Neutrophil (primary cell): Measurements from ENCODE around the gene MSH3.

Experiments used
- H3K27ac ChIP-seq: fragments of 200-600 bp; sonication (generic); 2 replicates; pipeline ENCODE4 v1.5.1; 2016; ENCODE audit warnings: mild to moderate bottlenecking, moderate library complexity
- H3K27me3 ChIP-seq: fragments of 200-600 bp; sonication (generic); 2 replicates; pipeline ENCODE4 v1.6.0; 2016; ENCODE audit warnings: mild to moderate bottlenecking
- H3K36me3 ChIP-seq: fragments of 200-600 bp; sonication (generic); 2 replicates; pipeline ENCODE4 v1.5.1; 2017
- H3K4me1 ChIP-seq, 2 experiments: fragments of 200-600 bp in 1 of 2; sonication (generic) in 1 of 2; 1 replicate in 1 of 2; 2 replicates in 1 of 2; pipeline versions ENCODE4 v1.5.1 to v1.6.1; 2013 to 2016; ENCODE audit warnings: low read depth in 1 of 2, low read length in 1 of 2, mild to moderate bottlenecking in 1 of 2, moderate library complexity in 1 of 2; ENCODE audit not compliant: control insufficient read depth in 1 of 2, insufficient read depth in 1 of 2
- H3K4me3 ChIP-seq, 2 experiments: fragments of 200-600 bp in 1 of 2; sonication (generic) in 1 of 2; 1 replicate in 1 of 2; 2 replicates in 1 of 2; pipeline ENCODE4 v1.5.1; 2013 to 2016; ENCODE audit warnings: low read depth in 1 of 2, low read length in 1 of 2, mild to moderate bottlenecking in 1 of 2, moderate library complexity in 1 of 2
- H3K9me3 ChIP-seq: fragments of 200-600 bp; sonication (generic); 2 replicates; pipeline ENCODE4 v1.5.1; 2016
- CTCF ChIP-seq: fragments of 200-600 bp; sonication (generic); IDR thresholded peaks from 2 replicates; pipeline ENCODE4 v1.5.1; 2016; ENCODE audit warnings: antibody characterized with exemption

Gene MSH3

GRCh38 chr5:80865551-80865950 lies 211.1 kb downstream of the MSH3 start:
- H3K36me3 ChIP-seq = no peaks in the 10 kb centered on the region
- no peaks in the 10 kb centered on the region for H3K9me3 ChIP-seq
- no peak overlapping the region for H3K4me3 ChIP-seq
- TF ChIP-seq CTCF = no peak
- peaks cover 23 to 25% of the 10 kb centered on the region in 2 experiments for H3K4me1 ChIP-seq
- no peaks in the 10 kb centered on the region for H3K27me3 ChIP-seq
- H3K27ac ChIP-seq = no peak overlapping the region

- peak overlapping the region; percentile 32 for H3K27ac ChIP-seq
- no peak for TF ChIP-seq CTCF
Observed at GRCh38 chr5:80866371-80866770, 211.9 kb downstream of the MSH3 start.

GRCh38 chr5:80867233-80867632 lies 212.8 kb downstream of the MSH3 start:
- TF ChIP-seq CTCF = no peak
- H3K36me3 ChIP-seq = no peaks in the 10 kb centered on the region
- no peak overlapping the region for H3K4me3 ChIP-seq
- H3K27me3 ChIP-seq = no peaks in the 10 kb centered on the region
- H3K27ac ChIP-seq = peak overlapping the region; percentile 32
- peaks cover 29 to 33% of the 10 kb centered on the region in 2 experiments for H3K4me1 ChIP-seq
- H3K9me3 ChIP-seq = no peaks in the 10 kb centered on the region

More at GRCh38 chr5:80866371-80866770, 211.9 kb downstream of the MSH3 start:
- peaks cover 29 to 33% of the 10 kb centered on the region in 2 experiments for H3K4me1 ChIP-seq
- no peaks in the 10 kb centered on the region for H3K9me3 ChIP-seq
- H3K27me3 ChIP-seq = no peaks in the 10 kb centered on the region
- H3K4me3 ChIP-seq = no peak overlapping the region
- H3K36me3 ChIP-seq = no peaks in the 10 kb centered on the region

GRCh38 chr5:80870442-80870841 lies 216.0 kb downstream of the MSH3 start:
- Histone ChIP-seq H3K36me3 (peaks cover 29% of the 10 kb centered on the region), H3K27ac (peak overlapping the region; percentile 50), H3K4me1 (peaks cover 29 to 33% of the 10 kb centered on the region in 2 experiments), H3K4me3 (no peak overlapping the region), H3K27me3 (no peaks in the 10 kb centered on the region), H3K9me3 (no peaks in the 10 kb centered on the region)
- no peak for TF ChIP-seq CTCF

- TF ChIP-seq CTCF = no peak
- no peak overlapping the region for H3K27ac ChIP-seq
- H3K4me1 ChIP-seq = peaks cover 22 to 25% of the 10 kb centered on the region in 2 experiments
- no peaks in the 10 kb centered on the region for H3K9me3 ChIP-seq
- H3K4me3 ChIP-seq = no peak overlapping the region
- peaks cover 36% of the 10 kb centered on the region for H3K36me3 ChIP-seq
- no peaks in the 10 kb centered on the region for H3K27me3 ChIP-seq
Observed at GRCh38 chr5:80871541-80871961, 217.1 kb downstream of the MSH3 start.

GRCh38 chr5:80874162-80874561 lies 219.7 kb downstream of the MSH3 start:
- peaks cover 51% of the 10 kb centered on the region for H3K36me3 ChIP-seq
- peaks cover 11 to 15% of the 10 kb centered on the region in 2 experiments for H3K4me1 ChIP-seq
- no peak overlapping the region for H3K27ac ChIP-seq
- TF ChIP-seq CTCF = no peak
- H3K27me3 ChIP-seq = no peaks in the 10 kb centered on the region
- no peaks in the 10 kb centered on the region for H3K9me3 ChIP-seq
- no peak overlapping the region for H3K4me3 ChIP-seq
